ENCODE results near the gene ME1.
"Not testable (repeated sequence)": the region's sequence is repeated elsewhere in the genome, so short reads cannot be mapped to it uniquely, and the experiment has no call there.

ME1 gene

GRCh38 chr6:83256719-83257118 lies 174.1 kb downstream of the ME1 start:
- DNase-seq (ENCODE audit: low read depth) = not testable (repeated sequence)

- peak; percentile 61 for DNase-seq (ENCODE audit: low read depth)
Measured at GRCh38 chr6:83252719-83253118, 178.1 kb downstream of the ME1 start.

GRCh38 chr6:83250235-83250634 lies 180.6 kb downstream of the ME1 start:
- DNase-seq (ENCODE audit: low read depth) = no peak

- no peak for DNase-seq (ENCODE audit: low read depth)
Measured at GRCh38 chr6:83247471-83247870, 183.4 kb downstream of the ME1 start.

- DNase-seq (ENCODE audit: low read depth) = peak; percentile 75
Measured at GRCh38 chr6:83231146-83231545, 199.7 kb downstream of the ME1 start.

GRCh38 chr6:83226517-83226916 lies 204.3 kb downstream of the ME1 start:
- peak; percentile 13 for DNase-seq (ENCODE audit: low read depth)

GRCh38 chr6:83221889-83222479 lies 208.9 kb downstream of the ME1 start:
- DNase-seq (ENCODE audit: low read depth) = peak; percentile 52

- DNase-seq (ENCODE audit: low read depth) = peak; percentile 36
Measured at GRCh38 chr6:83221276-83221675, 209.6 kb downstream of the ME1 start.

- DNase-seq (ENCODE audit: low read depth) = no peak
Measured at GRCh38 chr6:83220121-83220520, 210.7 kb downstream of the ME1 start.

GRCh38 chr6:83218646-83219045 lies 212.2 kb downstream of the ME1 start:
- DNase-seq (ENCODE audit: low read depth) = no peak

GRCh38 chr6:83216806-83217205 lies 214.0 kb downstream of the ME1 start:
- DNase-seq (ENCODE audit: low read depth) = peak; percentile 21

GRCh38 chr6:83215131-83216047 lies 215.5 kb downstream of the ME1 start:
- DNase-seq (ENCODE audit: low read depth) = peak; percentile 79

GRCh38 chr6:83202031-83202430 lies 228.8 kb downstream of the ME1 start:
- no peak for DNase-seq (ENCODE audit: low read depth)

GRCh38 chr6:83199863-83200225 lies 231.0 kb downstream of the ME1 start:
- peak; percentile 75 for DNase-seq (ENCODE audit: low read depth)

- no peak for DNase-seq (ENCODE audit: low read depth)
Measured at GRCh38 chr6:83199173-83199862, 231.5 kb downstream of the ME1 start.

- DNase-seq (ENCODE audit: low read depth) = peak; percentile 80
Measured at GRCh38 chr6:83198486-83199172, 232.2 kb downstream of the ME1 start.

GRCh38 chr6:83193747-83194566 lies 236.9 kb downstream of the ME1 start:
- peak; percentile 47 for DNase-seq (ENCODE audit: low read depth)

- peak; percentile 89 for DNase-seq (ENCODE audit: low read depth)
Measured at GRCh38 chr6:83192871-83193746, 237.7 kb downstream of the ME1 start, which contains the start of the genes PGM3 and RWDD2A. Gene PGM3, minus strand, starts transcription at chr6:83193265. Its CDS starts 2,253 bp downstream, at chr6:83191012. Gene RWDD2A, plus strand, starts transcription at chr6:83193357. Its CDS starts 1,095 bp downstream, at chr6:83194452.

GRCh38 chr6:83192456-83192855 lies 238.4 kb downstream of the ME1 start:
- DNase-seq (ENCODE audit: low read depth) = no peak

GRCh38 chr6:83191974-83192373 lies 238.9 kb downstream of the ME1 start:
- not testable (repeated sequence) for DNase-seq (ENCODE audit: low read depth)

Measured in EH (cell line).